ENCODE data around the gene VPS35L.

The VPS35L gene

GRCh38 chr16:19555186-19555937, at the start of gene VPS35L:
Gene VPS35L, plus strand, starts transcription at chr16:19555703. Its CDS starts 27 bp downstream, at chr16:19555730.
- in situ Hi-C loops (cut with MboI; ENCODE audit: low sequenced_read_pairs, unreplicated experiment), result no loop called here
- TF ChIP-seq CTCF (IDR thresholded peaks at IDR 0.05; ENCODE audit: borderline replicate concordance, control extremely low read depth, extremely low read depth, insufficient read depth, missing control alignments), result peak; percentile 79
- peak; percentile 94 for DNase-seq (ENCODE audit: low spot score)

- no peak for TF ChIP-seq CTCF (IDR thresholded peaks at IDR 0.05; ENCODE audit: borderline replicate concordance, control extremely low read depth, extremely low read depth, insufficient read depth, missing control alignments)
- DNase-seq (ENCODE audit: low spot score), result no peak
- in situ Hi-C loops (cut with MboI; ENCODE audit: low sequenced_read_pairs, unreplicated experiment), result loop anchor here (10.0 kb wide), 1 partner anchor 122 kb away; no protein-coding TSS in a partner anchor
Observed at GRCh38 chr16:19506965-19507364, 48.5 kb upstream of the VPS35L start.

GRCh38 chr16:19507867-19508266, 47.6 kb upstream of the VPS35L start:
- in situ Hi-C loops (cut with MboI; ENCODE audit: low sequenced_read_pairs, unreplicated experiment), result loop anchor here (10.0 kb wide), 1 partner anchor 123 kb away; no protein-coding TSS in a partner anchor
- no peak for TF ChIP-seq CTCF (IDR thresholded peaks at IDR 0.05; ENCODE audit: borderline replicate concordance, control extremely low read depth, extremely low read depth, insufficient read depth, missing control alignments)
- DNase-seq (ENCODE audit: low spot score), result no peak

GRCh38 chr16:19512297-19512696, 43.2 kb upstream of the VPS35L start:
- DNase-seq (ENCODE audit: low spot score), result no peak
- in situ Hi-C loops (cut with MboI; ENCODE audit: low sequenced_read_pairs, unreplicated experiment), result no loop called here
- TF ChIP-seq CTCF (IDR thresholded peaks at IDR 0.05; ENCODE audit: borderline replicate concordance, control extremely low read depth, extremely low read depth, insufficient read depth, missing control alignments), result no peak

- no peak for TF ChIP-seq CTCF (IDR thresholded peaks at IDR 0.05; ENCODE audit: borderline replicate concordance, control extremely low read depth, extremely low read depth, insufficient read depth, missing control alignments)
- no peak for DNase-seq (ENCODE audit: low spot score)
- in situ Hi-C loops (cut with MboI; ENCODE audit: low sequenced_read_pairs, unreplicated experiment), result no loop called here
Observed at GRCh38 chr16:19513377-19514053, 42.0 kb upstream of the VPS35L start.

- no peak for TF ChIP-seq CTCF (IDR thresholded peaks at IDR 0.05; ENCODE audit: borderline replicate concordance, control extremely low read depth, extremely low read depth, insufficient read depth, missing control alignments)
- DNase-seq (ENCODE audit: low spot score), result no peak
- in situ Hi-C loops (cut with MboI; ENCODE audit: low sequenced_read_pairs, unreplicated experiment), result no loop called here
Observed at GRCh38 chr16:19515757-19516156, 39.7 kb upstream of the VPS35L start.
